ENCODE measurements around the gene RSPO3.

RSPO3 gene

DNA sequence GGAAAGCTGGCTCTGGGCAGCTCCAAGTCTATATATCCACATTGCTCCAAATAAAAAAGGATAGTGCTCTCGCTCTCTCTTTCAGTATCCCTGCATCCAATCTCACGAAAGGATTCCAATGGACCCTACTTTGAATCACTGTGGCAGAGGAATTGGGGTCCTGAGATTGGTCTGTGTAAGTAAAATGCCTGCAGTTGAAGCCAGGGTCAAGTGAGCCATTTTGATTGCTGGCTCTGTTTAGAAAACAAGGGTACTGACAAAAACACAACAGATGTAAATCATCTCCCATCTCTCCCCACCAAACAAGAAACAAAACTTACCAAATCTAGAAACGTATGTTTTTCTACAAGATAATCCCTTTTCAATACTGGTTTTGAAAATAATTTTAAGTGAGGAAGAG, 45.6 kb downstream of the RSPO3 start:
- DNase-seq, result peak in 2 of 14 donors; percentile 1 to 55

DNA sequence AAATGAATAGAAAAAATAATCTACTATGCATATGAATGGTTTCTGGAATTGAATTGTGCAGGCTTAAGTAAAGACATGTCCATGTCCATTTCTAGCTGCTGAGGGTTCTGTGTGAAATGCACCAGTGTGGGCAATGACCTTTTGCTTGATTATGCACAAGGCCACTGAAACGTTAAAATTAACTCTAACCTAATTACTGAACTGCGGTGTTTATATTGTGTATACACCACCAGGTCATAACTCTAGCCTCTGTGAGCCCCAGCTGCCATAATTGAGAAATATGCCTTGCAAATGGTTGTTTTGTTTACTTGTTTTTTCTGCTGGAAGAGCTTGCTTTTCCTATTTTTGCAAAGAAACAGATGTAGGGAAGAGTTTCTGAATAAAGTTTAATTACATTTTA, 46.1 kb downstream of the RSPO3 start:
- DNase-seq, result peak in 1 of 14 donors; percentile 14

DNA sequence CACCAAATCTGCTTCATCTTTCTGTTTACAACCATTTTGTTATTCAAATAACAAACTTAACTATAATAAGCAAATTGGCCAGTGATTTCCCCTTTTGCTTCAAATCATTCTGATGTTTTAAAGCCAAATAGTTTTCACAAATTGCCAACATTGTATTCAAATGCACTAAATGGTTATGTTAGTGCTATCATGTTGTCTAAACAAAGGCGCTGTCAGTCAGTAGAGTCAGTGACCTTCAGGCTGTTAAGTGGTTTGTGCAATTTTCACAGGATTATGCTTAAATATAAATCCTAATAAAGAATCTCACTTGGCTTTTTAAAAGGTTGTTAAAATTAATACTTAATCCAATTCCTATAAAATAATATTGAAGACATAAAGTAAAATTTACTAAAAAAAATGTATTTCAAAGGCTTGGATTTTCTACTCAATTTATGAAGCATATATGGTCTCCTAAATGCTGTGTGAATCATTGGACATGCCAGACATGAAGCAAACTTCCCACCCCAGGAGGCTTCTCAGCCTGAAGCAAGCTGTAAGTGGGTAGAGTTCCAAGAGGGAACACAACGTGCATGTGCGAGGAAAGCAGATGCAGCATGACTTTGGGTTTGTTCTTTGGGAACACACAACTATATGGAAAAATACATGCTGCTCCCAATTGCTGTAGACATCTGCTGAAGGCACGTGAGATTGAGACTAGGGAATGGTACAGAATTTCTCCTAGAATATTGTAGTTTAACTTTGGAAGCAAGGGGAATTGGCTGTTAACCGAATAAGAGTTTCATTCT, 54.9 kb downstream of the RSPO3 start:
- peak in 1 of 14 donors; percentile 20 for DNase-seq

GRCh38 chr6:127176146-127176545, 57.7 kb downstream of the RSPO3 start:
- DNase-seq, result no peak

DNA sequence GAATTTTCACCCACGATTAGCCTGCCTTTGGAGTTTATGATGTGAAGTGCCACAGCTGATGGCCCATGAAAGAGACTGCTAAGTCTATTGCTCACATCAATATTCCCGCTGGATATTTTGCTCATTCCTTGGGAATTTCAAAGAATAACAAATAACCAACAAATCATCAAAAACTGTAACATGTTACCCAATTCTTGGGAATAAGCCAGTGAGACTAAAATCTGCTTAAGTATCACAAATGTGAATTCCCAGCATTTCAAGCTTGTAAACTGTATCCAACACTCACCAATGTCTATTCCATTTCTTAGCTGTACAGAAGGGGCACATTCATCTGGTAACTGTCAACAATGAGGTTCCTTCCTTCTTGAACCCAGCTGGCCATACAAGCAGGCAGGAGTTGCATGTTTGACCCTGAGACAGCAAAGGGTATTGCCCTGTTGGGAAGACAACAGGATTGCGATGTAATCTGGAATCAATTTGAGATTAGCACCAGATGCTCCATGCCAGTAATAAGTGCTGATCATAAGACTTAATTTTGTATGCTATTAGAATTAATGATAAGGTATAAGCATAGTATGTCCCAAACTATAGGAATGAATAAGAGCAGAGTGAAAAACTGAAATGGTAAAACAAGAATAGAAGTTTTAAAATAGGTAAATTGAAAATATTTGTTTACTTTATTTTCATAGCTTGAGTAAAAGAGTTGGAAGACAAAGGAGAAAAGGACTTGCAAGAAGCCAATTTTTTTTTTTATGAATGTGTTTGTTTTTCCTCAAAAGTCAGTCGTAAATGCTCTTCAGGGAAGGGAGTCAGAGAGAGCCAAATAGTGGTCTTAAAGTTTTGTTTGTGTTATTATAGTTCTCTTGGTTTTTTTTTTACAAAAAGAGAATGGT, 58.8 kb downstream of the RSPO3 start:
- no peak for DNase-seq

DNA sequence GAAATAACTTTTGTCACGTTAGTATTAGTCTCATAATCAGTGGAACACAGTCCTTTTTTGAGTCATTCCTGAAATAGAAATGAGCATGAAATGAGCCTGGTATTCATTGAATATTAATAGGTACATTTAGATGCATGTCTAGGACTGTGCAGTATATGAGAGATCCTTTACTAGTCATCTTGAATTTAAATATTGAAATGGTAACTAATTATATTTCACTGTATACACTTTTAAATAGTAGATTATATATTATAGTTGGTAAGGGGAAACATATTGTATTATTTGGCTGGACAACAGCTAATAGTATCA, 59.4 kb downstream of the RSPO3 start:
- no peak for DNase-seq

GRCh38 chr6:127178746-127179145, 60.3 kb downstream of the RSPO3 start:
- DNase-seq, result no peak

- DNase-seq, result no peak
Measured at GRCh38 chr6:127180426-127180825, 62.0 kb downstream of the RSPO3 start.

DNA sequence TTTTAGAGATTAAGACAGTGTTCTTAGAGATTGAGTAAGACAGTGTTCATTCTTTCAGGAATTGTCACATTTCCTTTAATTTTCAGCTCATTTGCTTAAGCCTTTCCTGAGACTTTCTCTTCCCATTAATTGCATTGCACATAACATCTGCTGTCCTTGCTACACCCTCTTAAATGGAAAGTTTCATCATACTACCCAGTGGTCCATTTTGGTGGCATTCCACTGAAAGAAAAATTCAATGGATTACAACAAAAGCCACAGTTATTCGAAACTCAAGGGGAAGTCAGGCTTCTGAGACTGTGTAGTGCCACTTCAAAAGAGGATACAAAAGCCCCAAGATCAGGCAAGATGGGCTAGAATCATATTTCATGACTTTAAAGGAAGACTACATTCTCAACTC, 64.0 kb downstream of the RSPO3 start:
- no peak for DNase-seq

- DNase-seq, result no peak
Measured at GRCh38 chr6:127185437-127185995, 67.0 kb downstream of the RSPO3 start.

GRCh38 chr6:127186889-127187288, 68.4 kb downstream of the RSPO3 start:
- DNase-seq, result peak in 3 of 14 donors; percentile 3 to 5 (median 4)

GRCh38 chr6:127188744-127189143, 70.3 kb downstream of the RSPO3 start:
- DNase-seq, result no peak

DNA sequence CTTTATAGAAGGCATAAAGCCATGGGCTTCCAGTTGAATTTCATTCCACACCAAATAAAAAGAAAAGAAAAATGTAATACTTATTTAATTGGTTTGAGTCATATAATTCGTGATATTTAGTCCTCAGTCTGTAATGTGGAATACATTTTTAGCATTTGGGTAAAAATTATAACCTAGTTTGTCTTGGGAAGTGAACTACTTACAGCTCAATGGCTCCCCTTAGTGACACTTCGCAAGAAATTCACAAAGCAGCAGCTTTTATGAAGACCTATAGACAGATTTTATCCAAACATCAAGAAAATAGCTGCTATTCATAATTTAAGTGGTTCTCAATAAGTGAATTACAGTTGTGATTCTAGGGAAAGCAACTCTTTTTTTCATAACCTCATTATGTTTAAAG, 72.1 kb downstream of the RSPO3 start:
- DNase-seq, result no peak

DNA sequence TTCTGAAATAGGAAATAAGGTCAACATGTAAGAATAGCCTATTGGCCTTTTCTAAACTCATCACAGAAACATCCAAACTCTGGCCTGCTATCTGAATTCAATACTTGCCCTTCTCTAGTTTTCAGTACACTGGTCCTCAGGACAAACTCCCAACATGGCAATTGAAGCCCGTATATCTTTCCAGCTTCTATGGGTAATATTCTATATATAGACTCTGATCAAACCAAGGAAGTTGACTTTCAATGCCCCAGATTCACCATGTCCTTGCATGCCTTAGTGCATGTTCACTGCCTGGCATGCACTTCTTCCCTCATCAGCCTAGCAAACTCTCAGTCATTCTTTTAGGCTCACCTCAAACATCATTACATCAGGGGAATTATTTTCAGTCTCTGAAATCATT, 73.2 kb downstream of the RSPO3 start:
- no peak for DNase-seq

DNA sequence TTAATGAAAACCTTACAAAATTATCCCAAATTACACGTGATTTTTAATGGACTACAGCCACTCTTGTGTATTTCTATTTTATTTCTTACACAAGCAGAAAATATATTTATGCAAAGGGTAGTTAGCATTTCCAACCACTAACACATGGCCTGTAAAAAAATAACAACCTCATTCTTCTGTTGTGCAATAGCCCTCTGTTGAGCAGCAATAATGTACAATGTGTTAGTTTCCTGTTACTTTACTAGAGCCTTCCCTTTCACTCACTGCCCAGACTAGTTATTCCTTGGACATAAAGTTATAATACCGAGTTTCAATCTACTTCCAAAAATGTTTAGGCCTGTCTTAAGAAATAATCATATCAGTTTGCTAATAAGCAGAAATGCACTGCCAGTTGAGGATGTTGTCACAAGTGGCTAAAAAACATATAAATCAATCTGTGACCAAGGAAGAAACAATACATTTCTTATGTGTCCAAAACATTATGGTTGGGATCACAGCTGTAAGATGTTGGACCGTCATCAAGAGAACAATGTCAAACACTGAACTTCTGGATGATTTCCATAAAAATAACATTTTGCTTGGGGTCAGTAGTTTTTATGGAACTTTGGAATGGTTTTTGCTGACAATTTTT, 74.6 kb downstream of the RSPO3 start:
- DNase-seq, result no peak

GRCh38 chr6:127195833-127196232, 77.4 kb downstream of the RSPO3 start:
- peak in 1 of 14 donors; percentile 31 for DNase-seq

- no peak for DNase-seq
Measured at GRCh38 chr6:127198549-127198948, 80.1 kb downstream of the RSPO3 start.

DNA sequence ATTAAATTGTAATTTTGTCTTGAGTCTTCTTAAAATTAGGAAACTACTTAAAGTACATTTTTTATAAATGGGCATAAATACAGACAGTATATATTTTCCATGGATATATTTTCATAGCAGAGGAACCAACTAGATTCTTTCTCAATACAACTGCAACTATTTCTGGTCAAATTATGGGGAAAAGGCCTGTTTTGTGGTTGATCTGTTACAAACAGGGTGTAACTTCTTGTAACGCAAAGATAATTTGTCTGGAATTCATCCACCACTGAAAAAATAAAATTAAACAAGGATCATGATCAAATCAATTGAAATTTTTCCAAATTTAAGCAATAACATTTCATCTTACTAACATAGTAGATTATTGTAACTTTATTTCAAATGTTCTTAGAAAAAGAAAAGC, 81.0 kb downstream of the RSPO3 start:
- no peak for DNase-seq

DNA sequence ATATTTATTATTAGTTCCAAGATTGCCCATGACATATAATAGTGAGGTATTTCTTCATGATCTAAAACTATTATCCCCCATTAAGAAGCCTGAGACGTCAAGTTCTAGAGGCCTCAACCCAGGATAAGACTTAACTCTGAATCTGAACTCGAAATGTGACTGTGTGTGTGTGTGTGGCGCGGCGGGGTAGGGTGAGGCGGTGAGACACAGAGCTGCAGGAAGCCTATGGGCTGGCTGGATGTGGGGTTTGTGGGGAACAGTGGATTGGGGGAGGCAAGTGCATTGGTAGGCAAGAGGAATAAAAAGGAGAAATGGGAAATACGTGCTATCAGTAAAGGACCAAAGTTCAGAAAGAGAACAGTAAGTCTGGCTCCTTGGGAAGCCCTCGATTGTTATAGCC, 81.6 kb downstream of the RSPO3 start:
- no peak for DNase-seq

DNA sequence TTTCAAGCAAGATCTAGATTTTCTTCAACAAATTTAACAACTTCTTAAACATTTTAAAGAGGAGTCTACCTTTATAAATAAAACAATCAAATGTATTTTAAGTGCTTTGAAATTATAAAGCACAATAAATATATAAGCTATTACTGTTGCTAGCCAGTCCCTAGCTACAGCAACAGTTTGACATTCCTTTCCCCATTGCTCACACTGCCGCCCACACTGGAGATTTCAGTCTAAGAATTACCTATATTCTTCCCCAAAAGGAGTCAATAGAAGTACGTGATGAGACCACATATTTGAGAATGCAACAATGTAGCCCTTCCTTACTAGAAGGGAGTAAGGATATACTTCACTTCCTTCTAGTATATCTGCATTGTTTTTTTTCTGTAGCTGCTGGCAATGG, 82.8 kb downstream of the RSPO3 start:
- DNase-seq, result no peak

DNA sequence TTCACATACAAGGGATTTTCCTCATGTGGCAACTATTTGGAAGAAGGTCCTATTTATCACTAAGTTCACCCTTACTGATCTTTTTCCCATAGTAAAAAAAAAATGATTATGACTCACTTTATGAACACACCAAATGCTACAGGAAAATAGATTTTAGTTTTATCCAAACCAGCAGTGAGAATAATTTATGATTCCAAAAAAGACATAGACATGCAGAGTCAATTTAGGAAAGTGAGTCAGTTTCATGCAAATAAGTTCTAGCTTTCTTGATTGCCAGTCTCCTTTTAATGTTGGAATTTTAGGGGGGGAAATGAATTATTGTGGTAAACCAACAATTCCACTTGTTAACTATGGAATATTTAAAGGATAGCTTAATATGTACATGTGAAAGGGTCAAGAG, 84.2 kb downstream of the RSPO3 start:
- no peak for DNase-seq

- DNase-seq, result no peak
Measured at GRCh38 chr6:127204281-127204680, 85.8 kb downstream of the RSPO3 start.

DNA sequence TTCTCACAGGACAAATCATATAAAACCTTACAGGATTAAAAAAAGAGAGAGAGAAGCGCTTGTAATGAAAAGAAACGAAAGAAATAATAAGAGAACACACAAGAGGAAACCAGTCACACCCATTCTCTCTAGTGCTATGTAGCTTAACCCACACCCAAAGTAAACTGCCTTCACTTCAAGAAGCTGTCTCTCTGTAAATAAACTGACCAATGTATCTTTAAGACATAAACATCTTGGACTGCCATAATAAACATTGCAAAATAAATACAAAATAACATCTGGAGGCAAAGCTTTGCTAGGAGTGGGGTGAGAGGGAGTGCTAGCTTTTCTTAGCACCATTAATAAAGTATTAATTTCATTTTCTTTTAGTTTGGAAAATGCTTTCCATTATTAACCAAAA, 86.6 kb downstream of the RSPO3 start:
- DNase-seq, result no peak
